H1 (cell line): ENCODE results near the gene DCAF15. TPM values are rescaled to one million over a fixed set of nuclear protein-coding genes. Genes with fewer than 3 reads are reported as not detected.

Source experiments
- CBX5 ChIP-seq: fragments of 300-800, 300-1000 bp; sonication (generic); IDR thresholded peaks from 2 replicates; pipeline ENCODE4 v1.7.1; 2016; ENCODE audit warnings: antibody characterized with exemption, low read length, low read depth
- CHD1 ChIP-seq: IDR thresholded peaks from 2 replicates; pipeline ENCODE4 v1.6.1; 2012; ENCODE audit warnings: low read depth, low read length, improper control_type of control experiment
- CHD2 ChIP-seq: IDR thresholded peaks from 2 replicates; pipeline ENCODE4 v1.6.1; 2012; ENCODE audit warnings: low read length, improper control_type of control experiment
- EP300 ChIP-seq, 2 experiments: IDR thresholded peaks; 1 replicate in 1 of 2; 2 replicates in 1 of 2; pipeline ENCODE4 v1.6.1; 2011 to 2012; ENCODE audit warnings: low read depth in 2 of 2, low read length in 2 of 2, mild to moderate bottlenecking in 2 of 2, borderline replicate concordance in 1 of 2, inconsistent platforms in 1 of 2, moderate library complexity in 1 of 2
- EZH2 ChIP-seq: fragments of 200-600 bp; sonication (generic); IDR thresholded peaks from 2 replicates; pipeline ENCODE4 v1.7.1; 2012; ENCODE audit warnings: low read depth, mild to moderate bottlenecking, moderate library complexity, low read length, inconsistent platforms; ENCODE audit not compliant: severe bottlenecking
- JUN ChIP-seq: IDR thresholded peaks from 2 replicates; pipeline ENCODE4 v1.6.1; 2011; ENCODE audit warnings: low read depth, mild to moderate bottlenecking, improper control_type of control experiment, low read length
- JUND ChIP-seq: IDR thresholded peaks from 2 replicates; pipeline ENCODE4 v1.6.1; 2011; ENCODE audit warnings: mild to moderate bottlenecking, improper control_type of control experiment, low read length
- KDM5A ChIP-seq: fragments of 200-600 bp; IDR thresholded peaks from 2 replicates; pipeline ENCODE4 v1.7.1; 2012; ENCODE audit warnings: mild to moderate bottlenecking, low read length, inconsistent platforms, mixed read lengths
- NRF1 ChIP-seq: IDR thresholded peaks from 2 replicates; pipeline ENCODE4 v1.6.1; 2011; ENCODE audit warnings: mild to moderate bottlenecking, low read depth, low read length, improper control_type of control experiment
- POU5F1 ChIP-seq: IDR thresholded peaks from 2 replicates; pipeline ENCODE4 v1.6.1; 2011; ENCODE audit warnings: low read depth, mild to moderate bottlenecking, low read length, moderate library complexity
- RFX5 ChIP-seq: IDR thresholded peaks from 2 replicates; pipeline ENCODE4 v1.6.1; 2011; ENCODE audit warnings: low read depth, low read length, improper control_type of control experiment, borderline replicate concordance
- RXRA ChIP-seq: IDR thresholded peaks from 2 replicates; pipeline ENCODE4 v1.6.1; 2011; ENCODE audit warnings: low read depth, mild to moderate bottlenecking, low read length, moderate library complexity; ENCODE audit not compliant: insufficient read depth
- SP4 ChIP-seq: IDR thresholded peaks from 2 replicates; pipeline ENCODE4 v1.6.1; 2012; ENCODE audit warnings: low read length, inconsistent platforms
- SUZ12 ChIP-seq: fragments of 200-600 bp; sonication (generic); IDR thresholded peaks from 2 replicates; pipeline ENCODE4 v1.6.1; 2012; ENCODE audit warnings: mild to moderate bottlenecking, inconsistent platforms, low read length, moderate library complexity, mixed read lengths
- TBP ChIP-seq: IDR thresholded peaks from 2 replicates; pipeline ENCODE4 v1.6.1; 2011; ENCODE audit warnings: low read depth, low read length, improper control_type of control experiment
- polyA plus RNA-seq, 7 experiments: library from polyadenylated mRNA; depleted of rRNA in 3 of 7; stranded (reverse) in 5 of 7; unstranded in 2 of 7; fragments of >200 nt in 5 of 7; fragments of 200-250 nt in 2 of 7; gene quantifications; 1 replicate in 5 of 7; 2 replicates in 1 of 7; 4 replicates in 1 of 7; pipeline versions ENCODE4 v1.2.1 to v1.2.3, GENCODE V29; 2011 to 2013; ENCODE audit warnings: missing spikeins in 2 of 7, mixed read lengths in 2 of 7
- total RNA-seq: library from RNA; stranded (reverse); fragmentation: NEBNext Ultra II Directional; extraction: Animal tissue kit (Norgen Biotek cat#: 25700); gene quantifications from 2 replicates; pipeline ENCODE4 v1.2.1, GENCODE V29; 2021
- TF ChIP-seq, protein P1 (sequence below): IDR thresholded peaks from 2 replicates; pipeline ENCODE4 v1.6.1; 2012; ENCODE audit warnings: low read length, inconsistent platforms

DCAF15 gene
- total and polyA plus RNA-seq, 2 of the 8 experiments (the other 6 are each of a cell fraction or from before 2014, with no cell fraction given) = 68.7 to 80.8 TPM

DNA sequence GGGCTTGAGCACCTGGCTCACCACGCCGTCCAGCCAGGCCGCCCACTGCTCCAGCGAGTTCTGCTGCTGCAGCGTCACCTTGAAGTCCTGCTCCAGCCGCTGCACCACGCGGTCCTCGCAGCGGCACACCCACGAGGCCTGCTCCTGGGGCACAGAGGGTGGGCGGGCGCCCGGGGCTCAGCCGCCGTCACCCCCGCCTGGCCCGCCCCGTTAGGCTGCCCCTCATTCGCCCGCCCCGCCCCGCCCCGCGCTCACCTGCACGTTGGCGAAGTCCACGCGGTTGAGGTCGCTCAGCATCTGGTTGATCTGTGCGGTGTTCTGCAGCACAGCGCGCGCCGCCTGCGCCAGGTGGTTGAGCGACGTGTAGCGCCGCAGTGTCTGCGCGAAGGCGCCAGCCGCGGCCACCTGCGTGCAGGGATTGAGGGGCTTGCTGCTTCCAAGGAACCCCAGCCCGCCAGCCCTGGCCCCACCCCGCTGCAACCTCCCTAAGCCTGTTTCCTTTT is 11.3 kb downstream of the DCAF15 start (continued):
- TF ChIP-seq NRF1 (no peak), TBP (peak; percentile 41; the same call in 1 of the 2 replicates), CHD2 (no peak), RFX5 (no peak), KDM5A (no peak), EP300 (IDR thresholded peaks at IDR 0.05; ENCODE audit: borderline replicate concordance in 1 of 2, low read depth in 2 of 2, low read length in 2 of 2) (no peak), JUN (no peak), CBX5 (no peak), SP4 (no peak), JUND (no peak), SUZ12 (no peak), EZH2 (no peak), POU5F1 (no peak), CHD1 (no peak), RXRA (no peak)
- TF ChIP-seq, protein P1, sequence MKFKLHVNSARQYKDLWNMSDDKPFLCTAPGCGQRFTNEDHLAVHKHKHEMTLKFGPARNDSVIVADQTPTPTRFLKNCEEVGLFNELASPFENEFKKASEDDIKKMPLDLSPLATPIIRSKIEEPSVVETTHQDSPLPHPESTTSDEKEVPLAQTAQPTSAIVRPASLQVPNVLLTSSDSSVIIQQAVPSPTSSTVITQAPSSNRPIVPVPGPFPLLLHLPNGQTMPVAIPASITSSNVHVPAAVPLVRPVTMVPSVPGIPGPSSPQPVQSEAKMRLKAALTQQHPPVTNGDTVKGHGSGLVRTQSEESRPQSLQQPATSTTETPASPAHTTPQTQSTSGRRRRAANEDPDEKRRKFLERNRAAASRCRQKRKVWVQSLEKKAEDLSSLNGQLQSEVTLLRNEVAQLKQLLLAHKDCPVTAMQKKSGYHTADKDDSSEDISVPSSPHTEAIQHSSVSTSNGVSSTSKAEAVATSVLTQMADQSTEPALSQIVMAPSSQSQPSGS = no peak
- TF ChIP-seq, all 59 proteins: peak for 9
